ENCODE data around the gene OR2D3.

GRCh38 chr11:6895010-6895409 is 25.8 kb upstream of the OR2D3 start:
- TF ChIP-seq GATA3 (IDR thresholded peaks at IDR 0.05; ENCODE audit: low read depth, low read length) (no peak), GATA2 (IDR thresholded peaks at IDR 0.05; ENCODE audit: low read depth, low read length) (no peak)

Measured in SH-SY5Y (cell line).